GM12875 (cell line): ENCODE data around the gene RNPEPL1.

ENCODE experiments used
- H3K4me3 ChIP-seq: one replicate; pipeline ENCODE4 v1.5.1; 2011; ENCODE audit warnings: low read depth, low read length, control low read depth
- CTCF ChIP-seq: IDR thresholded peaks from 2 replicates; pipeline ENCODE4 v1.5.1; 2011; ENCODE audit warnings: low read depth, mild to moderate bottlenecking, control low read depth, inconsistent platforms, low read length, moderate library complexity, borderline replicate concordance; ENCODE audit not compliant: insufficient read depth

Gene RNPEPL1

GRCh38 chr2:240628507-240628807 is 60.2 kb downstream of the RNPEPL1 start:
- no peak for TF ChIP-seq CTCF
- H3K4me3 ChIP-seq, result no peak overlapping the region

DNA sequence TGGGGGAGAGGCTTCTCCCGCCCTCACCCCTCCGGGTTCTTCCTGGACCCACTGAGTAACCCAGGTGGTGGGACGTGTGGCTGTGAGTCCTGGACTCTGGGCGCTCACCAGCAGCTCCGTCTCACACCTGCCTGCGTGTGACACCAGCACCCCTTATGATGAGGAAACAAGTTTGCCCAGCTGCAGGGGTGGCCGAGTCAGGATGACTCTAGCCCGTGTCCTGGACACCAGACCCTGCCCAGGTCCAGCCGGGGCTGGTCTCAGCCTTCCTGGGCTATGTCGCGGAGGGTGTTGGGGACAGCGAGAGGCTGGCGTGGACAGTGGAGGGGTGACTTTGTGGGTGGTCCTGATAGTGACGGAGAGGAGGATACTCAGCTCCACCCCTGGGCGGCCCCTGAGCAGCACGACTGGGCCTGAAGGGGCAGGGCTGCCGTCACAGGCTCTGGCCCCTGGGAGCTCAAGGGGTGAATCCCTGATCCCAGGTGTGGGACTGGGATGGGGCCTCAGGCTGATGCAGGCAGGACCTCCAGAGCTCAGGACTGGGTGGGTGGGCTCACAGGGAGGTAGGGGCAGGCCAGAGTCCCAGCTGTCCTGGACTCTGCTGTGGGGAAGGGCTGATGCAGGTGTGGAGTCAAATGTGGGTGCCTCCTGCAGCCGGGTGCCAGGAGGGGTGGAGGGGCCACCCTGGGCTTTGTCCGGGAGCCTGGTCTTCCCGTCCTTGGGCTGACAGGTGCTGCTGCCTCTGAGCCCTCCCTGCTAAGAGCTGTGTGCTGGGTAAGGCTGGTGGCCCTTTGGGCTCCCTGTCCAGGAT is 60.7 kb downstream of the RNPEPL1 start:
- H3K4me3 ChIP-seq, result no peak overlapping the region
- no peak for TF ChIP-seq CTCF

DNA sequence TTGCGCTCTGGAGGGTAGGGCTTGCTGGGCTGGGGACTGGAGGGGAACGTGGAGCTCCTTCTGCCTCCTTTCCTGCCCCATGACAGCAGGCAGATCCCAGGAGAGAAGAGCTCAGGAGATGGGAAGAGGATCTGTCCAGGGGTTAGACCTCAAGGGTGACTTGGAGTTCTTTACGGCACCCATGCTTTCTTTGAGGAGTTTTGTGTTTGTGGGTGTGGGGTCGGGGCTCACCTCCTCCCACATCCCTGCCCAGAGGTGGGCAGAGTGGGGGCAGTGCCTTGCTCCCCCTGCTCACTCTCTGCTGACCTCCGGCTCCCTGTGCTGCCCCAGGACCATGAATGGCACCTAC is 61.3 kb downstream of the RNPEPL1 start:
- no peak for TF ChIP-seq CTCF
- no peak overlapping the region for H3K4me3 ChIP-seq

DNA sequence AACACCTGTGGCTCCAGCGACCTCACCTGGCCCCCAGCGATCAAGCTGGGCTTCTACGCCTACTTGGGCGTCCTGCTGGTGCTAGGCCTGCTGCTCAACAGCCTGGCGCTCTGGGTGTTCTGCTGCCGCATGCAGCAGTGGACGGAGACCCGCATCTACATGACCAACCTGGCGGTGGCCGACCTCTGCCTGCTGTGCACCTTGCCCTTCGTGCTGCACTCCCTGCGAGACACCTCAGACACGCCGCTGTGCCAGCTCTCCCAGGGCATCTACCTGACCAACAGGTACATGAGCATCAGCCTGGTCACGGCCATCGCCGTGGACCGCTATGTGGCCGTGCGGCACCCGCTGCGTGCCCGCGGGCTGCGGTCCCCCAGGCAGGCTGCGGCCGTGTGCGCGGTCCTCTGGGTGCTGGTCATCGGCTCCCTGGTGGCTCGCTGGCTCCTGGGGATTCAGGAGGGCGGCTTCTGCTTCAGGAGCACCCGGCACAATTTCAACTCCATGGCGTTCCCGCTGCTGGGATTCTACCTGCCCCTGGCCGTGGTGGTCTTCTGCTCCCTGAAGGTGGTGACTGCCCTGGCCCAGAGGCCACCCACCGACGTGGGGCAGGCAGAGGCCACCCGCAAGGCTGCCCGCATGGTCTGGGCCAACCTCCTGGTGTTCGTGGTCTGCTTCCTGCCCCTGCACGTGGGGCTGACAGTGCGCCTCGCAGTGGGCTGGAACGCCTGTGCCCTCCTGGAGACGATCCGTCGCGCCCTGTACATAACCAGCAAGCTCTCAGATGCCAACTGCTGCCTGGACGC is 61.9 kb downstream of the RNPEPL1 start:
- H3K4me3 ChIP-seq, result no peak overlapping the region
- no peak for TF ChIP-seq CTCF
